Endothelial cell of umbilical vein (primary cell): ENCODE data around the gene RBM46. TPM values are rescaled to one million over a fixed set of nuclear protein-coding genes. Genes with fewer than 3 reads are reported as not detected.

Experiments used
- BruUV-seq: library from RNA; stranded (reverse); fragments of 400-500 nt; replicated peaks from 2 replicates; lab custom pipeline; 2021; lab: Mats Ljungman, UMichigan
- CTCF ChIA-PET: fragments of 300-600, 350-600 bp; sonication (Branson Sonifier 250); formaldehyde crosslinking; loops from one replicate; lab custom pipeline; 2021; ENCODE audit warnings: antibody characterized with exemption, inconsistent platforms; lab: Charles Lee
- POLR2A ChIA-PET: fragments of 300-600, 350-600 bp; sonication (Branson Sonifier 250); formaldehyde crosslinking; loops from one replicate; lab custom pipeline; 2021; ENCODE audit warnings: antibody characterized with exemption, inconsistent platforms; lab: Charles Lee
- DNase-seq: peaks from one replicate; pipeline ENCODE4 v3.0.0-alpha.2; 2011; ENCODE audit warnings: low read depth, low spot score
- FAIRE-seq: peaks from 2 replicates; lab custom pipeline; 2011; peaks lifted over from hg19 to GRCh38; lab: Jason Lieb, UNC
- H2AFZ ChIP-seq: 2 replicates; pipeline ENCODE4 v1.6.0; 2012; ENCODE audit warnings: low read depth, low read length, control low read depth, inconsistent platforms
- H3K27ac ChIP-seq: 2 replicates; pipeline ENCODE4 v1.5.1; 2011; ENCODE audit warnings: low read depth, mild to moderate bottlenecking, control low read depth, low read length, moderate library complexity; ENCODE audit not compliant: insufficient read depth
- H3K27me3 ChIP-seq, 2 experiments: 2 replicates each; pipeline versions ENCODE4 v1.6.0 to v1.6.1; 2011; ENCODE audit warnings: low read length in 2 of 2, mixed read lengths in 1 of 2; ENCODE audit not compliant: control insufficient read depth in 2 of 2, insufficient read depth in 2 of 2
- H3K36me3 ChIP-seq, 2 experiments: 2 replicates in 1 of 2; 3 replicates in 1 of 2; pipeline ENCODE4 v1.5.1; 2011; ENCODE audit warnings: low read length in 2 of 2, mild to moderate bottlenecking in 1 of 2, moderate library complexity in 1 of 2; ENCODE audit not compliant: control insufficient read depth in 2 of 2, insufficient read depth in 2 of 2; ENCODE audit errors: extremely low read depth in 1 of 2
- H3K4me1 ChIP-seq: 3 replicates; pipeline ENCODE4 v1.5.1; 2011; ENCODE audit warnings: mild to moderate bottlenecking, low read length; ENCODE audit not compliant: control insufficient read depth, insufficient read depth; ENCODE audit errors: extremely low read depth
- H3K4me2 ChIP-seq: 2 replicates; pipeline ENCODE4 v1.6.1; 2011; ENCODE audit warnings: low read length, control low read depth, mixed read lengths; ENCODE audit not compliant: insufficient read depth
- H3K4me3 ChIP-seq, 3 experiments: fragments of 200-600 bp in 1 of 3; sonication (generic), shearing (Covaris generic) in 1 of 3; replicated peaks in 1 of 3; 2 replicates each; pipeline ENCODE4 v1.5.1; 2011 to 2016; ENCODE audit warnings: control low read depth in 3 of 3, low read length in 3 of 3, mild to moderate bottlenecking in 2 of 3, inconsistent platforms in 1 of 3, low read depth in 1 of 3, moderate library complexity in 1 of 3; ENCODE audit not compliant: insufficient read depth in 1 of 3
- H3K79me2 ChIP-seq: 2 replicates; pipeline ENCODE4 v1.6.0; 2012; ENCODE audit warnings: low read length, inconsistent platforms; ENCODE audit not compliant: control insufficient read depth, insufficient read depth
- H3K9ac ChIP-seq: replicated peaks from 2 replicates; pipeline ENCODE3; 2011; ENCODE audit warnings: low read length, control low read depth; ENCODE audit not compliant: insufficient read depth; ENCODE audit errors: extremely low read depth
- H3K9me1 ChIP-seq: replicated peaks from 3 replicates; pipeline ENCODE4 v1.6.0; 2011; ENCODE audit warnings: mild to moderate bottlenecking, low read length; ENCODE audit not compliant: control insufficient read depth, insufficient read depth; ENCODE audit errors: extremely low read depth
- H3K9me3 ChIP-seq: replicated peaks from 2 replicates; pipeline ENCODE4 v1.5.1; 2012; ENCODE audit warnings: low read length, inconsistent platforms; ENCODE audit not compliant: control insufficient read depth, insufficient read depth
- H4K20me1 ChIP-seq: replicated peaks from 2 replicates; pipeline ENCODE3; 2011; ENCODE audit warnings: mild to moderate bottlenecking, low read length; ENCODE audit not compliant: control insufficient read depth, insufficient read depth; ENCODE audit errors: extremely low read depth
- CTCF ChIP-seq, 2 donors: IDR thresholded peaks; 1 replicate in 1 of 2; 2 replicates in 1 of 2; pipeline ENCODE4 v1.5.1; 2011; ENCODE audit warnings: low read length in 2 of 2, mild to moderate bottlenecking in 2 of 2, moderate library complexity in 2 of 2, control low read depth in 1 of 2, inconsistent platforms in 1 of 2, low read depth in 1 of 2; ENCODE audit not compliant: insufficient read depth in 1 of 2; ENCODE audit errors: extremely low read depth in 1 of 2
- EZH2 ChIP-seq: IDR thresholded peaks from 2 replicates; pipeline ENCODE4 v1.6.1; 2012; ENCODE audit warnings: borderline replicate concordance, low read depth, mild to moderate bottlenecking, moderate library complexity, low read length, inconsistent platforms; ENCODE audit not compliant: severe bottlenecking
- FOS ChIP-seq: IDR thresholded peaks from 2 replicates; pipeline ENCODE4 v1.6.1; 2011; ENCODE audit warnings: mild to moderate bottlenecking, low read length, moderate library complexity, borderline replicate concordance; ENCODE audit not compliant: insufficient read depth
- GATA2 ChIP-seq: IDR thresholded peaks from 2 replicates; pipeline ENCODE4 v1.7.0; 2011; ENCODE audit warnings: low read depth, mild to moderate bottlenecking, moderate library complexity, mixed read lengths, low read length; ENCODE audit not compliant: insufficient read length, insufficient read depth
- JUN ChIP-seq: IDR thresholded peaks from 2 replicates; pipeline ENCODE4 v1.6.1; 2011; ENCODE audit warnings: borderline replicate concordance, low read depth; ENCODE audit not compliant: insufficient read length, insufficient read depth
- MYC ChIP-seq: IDR thresholded peaks from one replicate; pipeline ENCODE4 v1.6.1; 2011; ENCODE audit warnings: mild to moderate bottlenecking, low read depth, low read length
- POLR2A ChIP-seq: IDR thresholded peaks from 2 replicates; pipeline ENCODE4 v1.6.1; 2012; ENCODE audit warnings: low read depth, mild to moderate bottlenecking, control low read depth, low read length
- POLR2AphosphoS5 ChIP-seq: IDR thresholded peaks from 2 replicates; pipeline ENCODE4 v1.6.1; 2012; ENCODE audit warnings: low read depth, mild to moderate bottlenecking, control low read depth, low read length, moderate library complexity; ENCODE audit not compliant: insufficient read depth
- dilution Hi-C: fragments of 300-500 bp; cut with MboI; formaldehyde crosslinking; loops from one replicate; pipeline ENCODE4 v1.15.0; 2019; ENCODE audit warnings: low sequenced_read_pairs; ENCODE audit not compliant: extremely low pct_ligation_motif_present
- intact Hi-C: fragments of 100-400 bp; cut with micrococcal nuclease; formaldehyde crosslinking; loops from one replicate; pipeline ENCODE4 v1.10.0; 2022
- polyA plus RNA-seq, 4 experiments: library from polyadenylated mRNA; depleted of rRNA in 3 of 4; stranded (reverse) in 3 of 4; unstranded in 1 of 4; fragments of >200 nt; gene quantifications; 2 replicates each; pipeline versions ENCODE4 v1.2.1 to v1.2.3, GENCODE V29; 2011 to 2012; ENCODE audit warnings: missing spikeins in 1 of 4
- total RNA-seq: library from RNA; stranded (reverse); gene quantifications from 2 replicates; pipeline ENCODE4 v1.2.3, GENCODE V29; 2021
- TF ChIP-seq, protein P1 (sequence below): IDR thresholded peaks from 2 replicates; pipeline ENCODE4 v1.6.1; 2011; ENCODE audit not compliant: insufficient read depth, insufficient read length

The RBM46 gene
- total and polyA plus RNA-seq, 2 donors (not counting 3 experiments of a cell fraction or from before 2014, with no cell fraction given): not detected

GRCh38 chr4:154732669-154733068 lies 48.4 kb upstream of the RBM46 start:
- H3K9me1 ChIP-seq: no peaks in the 10 kb centered on the region
- no TSS peak for BruUV-seq
- H3K4me2 ChIP-seq: no peak overlapping the region
- no peaks in the 10 kb centered on the region for H3K4me1 ChIP-seq
- no peak for DNase-seq
- dilution Hi-C loops: no loop called here
- no peak for FAIRE-seq
- ChIA-PET POLR2A (no interaction called here), CTCF (no interaction called here)
- H3K79me2 ChIP-seq: no peaks in the 10 kb centered on the region
- no peaks in the 10 kb centered on the region for H3K9me3 ChIP-seq
- no peak overlapping the region for H3K9ac ChIP-seq
- no peak overlapping the region for H2AFZ ChIP-seq
- no peak overlapping the region for H3K4me3 ChIP-seq
- H4K20me1 ChIP-seq: no peaks in the 10 kb centered on the region
- H3K27me3 ChIP-seq: no peaks in the 10 kb centered on the region
- no peak overlapping the region for H3K27ac ChIP-seq
- no peaks in the 10 kb centered on the region for H3K36me3 ChIP-seq
- TF ChIP-seq JUN (no peak), GATA2 (no peak), MYC (no peak), EZH2 (no peak), CTCF (IDR thresholded peaks at IDR 0.05; ENCODE audit: extremely low read depth in 1 of 2, insufficient read depth in 1 of 2, low read depth in 1 of 2, low read length in 2 of 2) (no peak), POLR2AphosphoS5 (no peak), POLR2A (no peak), FOS (no peak)
- TF ChIP-seq, protein P1, sequence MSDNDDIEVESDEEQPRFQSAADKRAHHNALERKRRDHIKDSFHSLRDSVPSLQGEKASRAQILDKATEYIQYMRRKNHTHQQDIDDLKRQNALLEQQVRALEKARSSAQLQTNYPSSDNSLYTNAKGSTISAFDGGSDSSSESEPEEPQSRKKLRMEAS: no peak
- intact Hi-C loops: no loop called here
